Stimulated activated CD8-positive, alpha-beta memory T cell treated with anti-CD3 and anti-CD28 coated beads, Interleukin-2, amount 100 ng/mL, for 48 hours (primary cell): ENCODE results near the gene CCDC83.

ENCODE experiments used
- DNase-seq, 2 donors: peaks; one replicate each; pipeline ENCODE4 v3.0.0-alpha.2; 2020; ENCODE audit warnings: low read depth in 2 of 2

Gene CCDC83

GRCh38 chr11:85855341-85855656 is at the start of gene CCDC83:
Gene CCDC83 (plus strand): TSS chr11:85855383. CDS start chr11:85865124, 9,741 bp downstream.
- no peak for DNase-seq

- no peak for DNase-seq
These were observed 49.8 kb upstream of the CCDC83 start for GRCh38 chr11:85805387-85805786.

- no peak for DNase-seq
These were observed 49.2 kb upstream of the CCDC83 start for GRCh38 chr11:85806016-85806415.

GRCh38 chr11:85806876-85807275 is 48.3 kb upstream of the CCDC83 start:
- DNase-seq: no peak

GRCh38 chr11:85809191-85809590 is 46.0 kb upstream of the CCDC83 start:
- DNase-seq: no peak

GRCh38 chr11:85809863-85810262 is 45.3 kb upstream of the CCDC83 start:
- no peak for DNase-seq

GRCh38 chr11:85810521-85810870 is 44.7 kb upstream of the CCDC83 start:
- DNase-seq: no peak

- peak; percentile 65 to 74 for DNase-seq
These were observed 44.1 kb upstream of the CCDC83 start, which contains the start of gene SYTL2 for GRCh38 chr11:85810871-85811611. Gene SYTL2 (minus strand): TSS chr11:85811141. CDS start chr11:85757725, 53,416 bp downstream.

- DNase-seq: no peak
These were observed 43.6 kb upstream of the CCDC83 start for GRCh38 chr11:85811624-85812023.

- no peak for DNase-seq
These were observed 41.5 kb upstream of the CCDC83 start for GRCh38 chr11:85813721-85814120.

- no peak for DNase-seq
These were observed 39.8 kb upstream of the CCDC83 start for GRCh38 chr11:85815186-85815931.

GRCh38 chr11:85819441-85819840 is 35.7 kb upstream of the CCDC83 start:
- DNase-seq: no peak

GRCh38 chr11:85821636-85822035 is 33.5 kb upstream of the CCDC83 start:
- DNase-seq: no peak

GRCh38 chr11:85822814-85823213 is 32.4 kb upstream of the CCDC83 start:
- no peak for DNase-seq

- no peak for DNase-seq
These were observed 31.4 kb upstream of the CCDC83 start for GRCh38 chr11:85823816-85824215.

- no peak for DNase-seq
These were observed 29.6 kb upstream of the CCDC83 start for GRCh38 chr11:85825616-85826015.

- DNase-seq: no peak
These were observed 28.9 kb upstream of the CCDC83 start for GRCh38 chr11:85826116-85826855.

- no peak for DNase-seq
These were observed 27.2 kb upstream of the CCDC83 start for GRCh38 chr11:85827748-85828639.

GRCh38 chr11:85828640-85828978 is 26.6 kb upstream of the CCDC83 start:
- DNase-seq: no peak

GRCh38 chr11:85829172-85829571 is 26.0 kb upstream of the CCDC83 start:
- no peak for DNase-seq

- DNase-seq: no peak
These were observed 24.1 kb upstream of the CCDC83 start for GRCh38 chr11:85831050-85831449.

- DNase-seq: no peak
These were observed 19.9 kb upstream of the CCDC83 start for GRCh38 chr11:85835263-85835662.
